ENCODE data around the gene LCE1B.

LCE1B gene

DNA sequence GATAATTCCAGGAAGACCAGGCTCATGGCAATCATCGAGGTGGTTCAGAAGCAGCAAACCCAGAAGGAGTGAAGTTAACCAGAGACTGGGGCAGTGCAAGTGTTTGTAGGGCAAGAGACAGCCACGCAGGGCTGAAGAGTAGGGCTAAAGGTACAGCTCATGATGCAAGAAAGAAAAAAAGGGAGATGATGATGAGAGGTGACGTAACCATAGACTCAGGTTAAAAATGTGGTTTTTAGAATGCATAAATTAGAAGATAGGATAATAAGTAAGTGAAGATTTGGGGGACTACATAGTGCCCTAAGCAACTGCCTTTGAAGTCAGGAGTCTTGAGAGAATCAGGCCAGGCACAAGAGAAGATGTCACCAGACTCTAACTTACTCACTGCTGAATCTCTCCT lies 48.4 kb downstream of the LCE1B start:
- no peak for DNase-seq

GRCh38 chr1:152861374-152861773 lies 49.6 kb downstream of the LCE1B start:
- no peak for DNase-seq
